Stimulated activated CD8-positive, alpha-beta memory T cell treated with anti-CD3 and anti-CD28 coated beads, Interleukin-4, amount 100 ng/mL, for 48 hours (primary cell): ENCODE results near the gene NIPBL.

ENCODE experiments used
- DNase-seq: peaks from one replicate; pipeline ENCODE4 v3.0.0-alpha.2; 2020

Gene NIPBL

DNA sequence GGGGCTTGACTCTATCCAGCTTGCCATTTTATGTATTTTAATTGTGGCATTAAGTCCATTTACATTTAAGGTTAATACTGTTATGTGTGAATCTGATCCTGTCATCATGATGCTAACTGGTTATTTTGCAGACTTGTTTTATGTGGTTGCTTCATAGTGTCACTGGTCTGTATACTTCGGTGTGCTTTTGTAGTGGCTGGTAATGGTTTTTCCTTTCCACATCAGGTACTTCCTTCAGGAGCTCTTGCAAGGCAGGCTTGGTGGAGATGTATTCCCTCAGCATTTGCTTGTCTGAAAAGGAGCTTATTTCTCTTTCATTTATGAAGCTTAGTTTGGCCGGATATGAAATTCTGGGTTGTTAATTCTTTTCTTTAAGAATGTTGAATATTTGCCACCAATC is 226.7 kb downstream of the NIPBL start:
- DNase-seq: no peak

DNA sequence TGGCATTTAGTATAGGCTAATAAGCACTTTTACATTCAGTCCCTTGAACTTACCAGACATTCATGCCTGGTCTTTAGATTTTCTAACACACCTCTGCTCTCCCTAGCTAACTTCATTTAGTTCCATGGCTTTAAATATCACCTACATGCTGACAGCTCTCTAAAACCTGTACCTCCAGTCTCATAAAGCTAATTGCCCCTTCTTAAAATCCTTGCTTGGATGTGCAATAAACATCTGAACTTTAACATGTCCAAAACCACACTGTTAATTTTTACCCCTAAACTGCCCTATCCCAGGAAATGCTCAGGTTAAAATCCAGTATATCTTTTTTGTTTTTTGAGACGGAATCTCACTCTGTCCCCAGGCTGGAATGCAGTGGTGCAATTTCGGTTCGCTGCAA is 232.8 kb downstream of the NIPBL start:
- no peak for DNase-seq

DNA sequence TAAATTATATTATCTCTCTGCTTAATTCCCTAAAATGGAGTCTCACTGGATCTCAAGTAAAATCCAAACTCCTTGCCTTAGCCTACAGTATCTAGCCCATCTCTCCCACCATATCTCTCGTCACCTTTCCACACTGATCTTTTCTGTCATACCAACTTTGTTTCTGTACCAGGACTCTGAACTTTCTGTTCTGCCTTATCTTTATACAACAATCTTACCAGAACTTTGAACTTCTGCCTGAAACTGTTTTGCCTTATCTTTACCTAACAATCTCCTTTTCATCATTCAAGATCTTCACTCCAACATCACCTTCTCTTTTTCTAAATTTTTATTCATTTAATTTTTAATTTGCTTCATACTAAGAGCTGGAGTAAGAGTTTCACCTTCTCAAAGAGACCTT is 233.6 kb downstream of the NIPBL start:
- DNase-seq: no peak

DNA sequence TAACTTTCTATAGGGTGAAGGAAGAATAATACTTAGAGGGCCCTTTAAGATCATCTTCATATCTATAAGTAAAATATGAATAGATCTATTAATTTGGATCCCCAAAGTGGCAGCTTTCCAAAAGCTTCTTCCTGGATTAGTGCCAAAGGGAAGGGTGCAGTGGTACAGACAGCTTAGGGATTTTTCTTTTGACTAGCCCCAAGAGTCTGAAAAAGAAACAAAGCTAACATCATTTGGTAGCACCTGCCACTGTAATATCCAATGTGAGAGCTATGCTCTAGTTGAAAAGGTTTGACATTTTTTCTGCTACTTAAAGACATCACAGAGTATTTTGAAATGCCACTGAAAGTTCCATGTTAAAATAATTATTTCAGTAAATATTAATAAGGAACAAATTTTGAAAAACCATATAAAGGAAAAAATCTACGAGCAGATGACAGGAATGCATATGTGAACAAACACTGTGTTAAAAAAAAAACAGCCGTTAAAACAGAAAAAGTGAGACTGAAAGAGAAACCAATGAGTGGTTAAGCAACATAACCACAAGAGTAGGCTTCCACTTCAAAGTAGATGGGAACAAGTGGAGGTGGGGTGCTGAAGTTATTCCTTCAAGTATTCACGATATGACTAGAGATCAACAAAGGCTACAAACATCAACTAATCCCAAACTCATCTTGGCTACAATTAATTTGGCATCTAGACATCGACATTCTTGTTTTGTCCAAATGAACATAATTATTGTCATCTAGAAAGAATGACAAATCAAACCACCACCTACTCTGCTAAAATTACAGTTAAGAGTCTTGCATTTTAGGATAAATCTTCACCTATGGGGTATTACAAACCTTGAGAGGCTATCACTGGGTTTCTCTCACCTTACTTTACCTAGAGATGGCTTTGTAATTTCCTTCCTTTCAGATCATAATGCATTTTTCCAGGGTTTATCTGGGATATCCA is 235.1 kb downstream of the NIPBL start:
- no peak for DNase-seq

DNA sequence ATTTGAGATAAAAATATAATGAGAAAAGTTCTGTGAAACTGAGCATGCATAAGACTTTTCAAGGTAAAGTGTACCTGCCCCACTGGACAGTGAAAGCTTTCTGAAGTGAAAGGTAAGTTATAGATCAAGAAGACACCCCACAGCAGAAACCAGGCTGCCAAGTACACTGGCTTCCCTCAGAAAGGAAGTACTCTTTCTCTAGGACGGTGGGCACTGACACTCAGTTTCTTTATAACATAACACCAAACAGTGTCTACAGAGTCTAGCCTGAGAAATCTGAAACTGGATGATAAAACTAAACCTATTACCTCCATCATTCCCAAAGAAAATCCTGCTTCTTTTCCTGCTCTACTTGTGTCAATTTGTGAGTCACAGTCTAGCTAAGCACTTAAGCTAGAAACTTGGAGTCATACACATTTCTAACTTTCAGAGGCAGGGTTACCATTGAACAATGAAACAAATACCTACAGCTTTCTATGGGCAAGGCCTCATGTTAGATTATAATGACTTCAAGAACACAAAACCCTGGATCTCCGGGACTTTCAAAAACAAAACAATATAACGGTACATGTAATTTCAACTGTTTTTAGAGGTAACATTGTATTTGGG is 235.9 kb downstream of the NIPBL start:
- DNase-seq: no peak
